ENCODE results near the gene DCBLD1.
A peak's percentile ranks its signal among the peaks of the same experiment; 100 is the strongest.
"Not testable (repeated sequence)": the region's sequence is repeated elsewhere in the genome, so short reads cannot be mapped to it uniquely, and the experiment has no call there.

The DCBLD1 gene

DNA sequence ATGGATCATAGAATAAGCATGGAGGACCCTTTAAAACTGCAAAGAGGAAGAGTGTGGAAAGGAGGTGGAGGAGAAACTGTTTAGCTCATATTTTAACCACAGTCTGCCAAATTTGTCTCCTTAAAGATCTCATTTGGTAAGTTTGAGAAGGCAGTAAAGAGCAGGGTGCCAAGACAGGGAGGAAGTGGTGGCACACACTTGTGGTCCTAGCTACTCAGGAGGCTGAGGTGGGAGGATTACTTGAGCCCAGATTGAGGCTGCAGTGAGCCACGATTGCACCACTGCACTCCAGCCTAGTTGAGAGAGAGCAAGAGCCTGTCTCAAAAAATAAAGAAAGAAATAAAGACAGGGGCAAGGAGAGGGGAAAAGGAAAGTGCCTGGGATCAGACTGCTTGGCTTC, 16.8 kb upstream of the DCBLD1 start:
- TF ChIP-seq ZNF776 (tag by site-specific recombination; IDR thresholded peaks at IDR 0.05; ENCODE audit: borderline replicate concordance) = no peak
- TF ChIP-seq ZSCAN23 (tag by site-specific recombination; IDR thresholded peaks at IDR 0.05) = no peak
- no peak for TF ChIP-seq ZFP37 (tag by site-specific recombination; IDR thresholded peaks at IDR 0.05)
- TF ChIP-seq ZNF202 (tag by site-specific recombination; IDR thresholded peaks at IDR 0.05; ENCODE audit: borderline replicate concordance) = no peak
- TF ChIP-seq ZNF530 (tag by site-specific recombination; IDR thresholded peaks at IDR 0.05; ENCODE audit: low read depth) = no peak
- TF ChIP-seq ZNF426 (tag by site-specific recombination; IDR thresholded peaks at IDR 0.05) = no peak
- CTCF ChIA-PET = interaction anchor here (0.7 to 0.8 kb wide), 2 partner anchors 14 to 15 kb away, joined by 3 read pairs; no protein-coding TSS in a partner anchor
- Histone ChIP-seq H3K9me3 (ENCODE audit: control insufficient read depth, insufficient read depth, low read depth, low read length) (no peaks in the 10 kb centered on the region), H3K36me3 (ENCODE audit: control insufficient read depth in 2 of 2, insufficient read depth in 1 of 2, low read length in 2 of 2) (no peaks in the 10 kb centered on the region), H3K4me3 (ENCODE audit: low read depth, low read length) (no peak overlapping the region), H3K27ac (ENCODE audit: extremely low read depth, low read depth, low read length) (no peak overlapping the region), H3K4me1 (ENCODE audit: control insufficient read depth, insufficient read depth, low read length) (no peaks in the 10 kb centered on the region)
- POLR2A ChIA-PET = no interaction called here

- TF ChIP-seq ZNF747 (tag by site-specific recombination; IDR thresholded peaks at IDR 0.05) (no peak), ZNF274 (IDR thresholded peaks at IDR 0.05; ENCODE audit: low read length) (no peak), ZNF274 (tag by site-specific recombination; IDR thresholded peaks at IDR 0.05; ENCODE audit: borderline replicate concordance) (no peak), ZNF548 (tag by site-specific recombination; IDR thresholded peaks at IDR 0.05) (no peak)
- TF ChIP-seq, protein P1, sequence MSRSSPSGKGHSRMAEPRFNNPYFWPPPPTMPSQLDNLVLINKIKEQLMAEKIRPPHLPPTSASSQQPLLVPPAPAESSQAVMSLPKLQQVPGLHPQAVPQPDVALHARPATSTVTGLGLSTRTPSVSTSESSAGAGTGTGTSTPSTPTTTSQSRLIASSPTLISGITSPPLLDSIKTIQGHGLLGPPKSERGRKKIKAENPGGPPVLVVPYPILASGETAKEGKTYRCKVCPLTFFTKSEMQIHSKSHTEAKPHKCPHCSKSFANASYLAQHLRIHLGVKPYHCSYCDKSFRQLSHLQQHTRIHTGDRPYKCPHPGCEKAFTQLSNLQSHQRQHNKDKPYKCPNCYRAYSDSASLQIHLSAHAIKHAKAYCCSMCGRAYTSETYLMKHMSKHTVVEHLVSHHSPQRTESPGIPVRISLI (tag by site-specific recombination; IDR thresholded peaks at IDR 0.05) = no peak
- TF ChIP-seq, protein P2, sequence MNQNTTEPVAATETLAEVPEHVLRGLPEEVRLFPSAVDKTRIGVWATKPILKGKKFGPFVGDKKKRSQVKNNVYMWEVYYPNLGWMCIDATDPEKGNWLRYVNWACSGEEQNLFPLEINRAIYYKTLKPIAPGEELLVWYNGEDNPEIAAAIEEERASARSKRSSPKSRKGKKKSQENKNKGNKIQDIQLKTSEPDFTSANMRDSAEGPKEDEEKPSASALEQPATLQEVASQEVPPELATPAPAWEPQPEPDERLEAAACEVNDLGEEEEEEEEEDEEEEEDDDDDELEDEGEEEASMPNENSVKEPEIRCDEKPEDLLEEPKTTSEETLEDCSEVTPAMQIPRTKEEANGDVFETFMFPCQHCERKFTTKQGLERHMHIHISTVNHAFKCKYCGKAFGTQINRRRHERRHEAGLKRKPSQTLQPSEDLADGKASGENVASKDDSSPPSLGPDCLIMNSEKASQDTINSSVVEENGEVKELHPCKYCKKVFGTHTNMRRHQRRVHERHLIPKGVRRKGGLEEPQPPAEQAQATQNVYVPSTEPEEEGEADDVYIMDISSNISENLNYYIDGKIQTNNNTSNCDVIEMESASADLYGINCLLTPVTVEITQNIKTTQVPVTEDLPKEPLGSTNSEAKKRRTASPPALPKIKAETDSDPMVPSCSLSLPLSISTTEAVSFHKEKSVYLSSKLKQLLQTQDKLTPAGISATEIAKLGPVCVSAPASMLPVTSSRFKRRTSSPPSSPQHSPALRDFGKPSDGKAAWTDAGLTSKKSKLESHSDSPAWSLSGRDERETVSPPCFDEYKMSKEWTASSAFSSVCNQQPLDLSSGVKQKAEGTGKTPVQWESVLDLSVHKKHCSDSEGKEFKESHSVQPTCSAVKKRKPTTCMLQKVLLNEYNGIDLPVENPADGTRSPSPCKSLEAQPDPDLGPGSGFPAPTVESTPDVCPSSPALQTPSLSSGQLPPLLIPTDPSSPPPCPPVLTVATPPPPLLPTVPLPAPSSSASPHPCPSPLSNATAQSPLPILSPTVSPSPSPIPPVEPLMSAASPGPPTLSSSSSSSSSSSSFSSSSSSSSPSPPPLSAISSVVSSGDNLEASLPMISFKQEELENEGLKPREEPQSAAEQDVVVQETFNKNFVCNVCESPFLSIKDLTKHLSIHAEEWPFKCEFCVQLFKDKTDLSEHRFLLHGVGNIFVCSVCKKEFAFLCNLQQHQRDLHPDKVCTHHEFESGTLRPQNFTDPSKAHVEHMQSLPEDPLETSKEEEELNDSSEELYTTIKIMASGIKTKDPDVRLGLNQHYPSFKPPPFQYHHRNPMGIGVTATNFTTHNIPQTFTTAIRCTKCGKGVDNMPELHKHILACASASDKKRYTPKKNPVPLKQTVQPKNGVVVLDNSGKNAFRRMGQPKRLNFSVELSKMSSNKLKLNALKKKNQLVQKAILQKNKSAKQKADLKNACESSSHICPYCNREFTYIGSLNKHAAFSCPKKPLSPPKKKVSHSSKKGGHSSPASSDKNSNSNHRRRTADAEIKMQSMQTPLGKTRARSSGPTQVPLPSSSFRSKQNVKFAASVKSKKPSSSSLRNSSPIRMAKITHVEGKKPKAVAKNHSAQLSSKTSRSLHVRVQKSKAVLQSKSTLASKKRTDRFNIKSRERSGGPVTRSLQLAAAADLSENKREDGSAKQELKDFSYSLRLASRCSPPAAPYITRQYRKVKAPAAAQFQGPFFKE (tag by site-specific recombination; IDR thresholded peaks at IDR 0.05; ENCODE audit: borderline replicate concordance) = no peak
- TF ChIP-seq, protein P3, sequence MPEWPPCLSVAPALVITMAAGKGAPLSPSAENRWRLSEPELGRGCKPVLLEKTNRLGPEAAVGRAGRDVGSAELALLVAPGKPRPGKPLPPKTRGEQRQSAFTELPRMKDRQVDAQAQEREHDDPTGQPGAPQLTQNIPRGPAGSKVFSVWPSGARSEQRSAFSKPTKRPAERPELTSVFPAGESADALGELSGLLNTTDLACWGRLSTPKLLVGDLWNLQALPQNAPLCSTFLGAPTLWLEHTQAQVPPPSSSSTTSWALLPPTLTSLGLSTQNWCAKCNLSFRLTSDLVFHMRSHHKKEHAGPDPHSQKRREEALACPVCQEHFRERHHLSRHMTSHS (tag by site-specific recombination; IDR thresholded peaks at IDR 0.05) = no peak
- CTCF ChIA-PET = interaction anchor here (0.8 to 1.8 kb wide), 2 partner anchors 10 to 18 kb away, joined by 4 to 5 read pairs; no protein-coding TSS in a partner anchor
- no peaks in the 10 kb centered on the region for H3K4me1 ChIP-seq (ENCODE audit: control insufficient read depth, insufficient read depth, low read length)
- POLR2A ChIA-PET = no interaction called here
- no peak overlapping the region for H3K4me3 ChIP-seq (ENCODE audit: low read depth, low read length)
- no peaks in the 10 kb centered on the region for H3K36me3 ChIP-seq (ENCODE audit: control insufficient read depth in 2 of 2, insufficient read depth in 1 of 2, low read length in 2 of 2)
- no peaks in the 10 kb centered on the region for H3K9me3 ChIP-seq (ENCODE audit: control insufficient read depth, insufficient read depth, low read depth, low read length)
- no peak overlapping the region for H3K27ac ChIP-seq (ENCODE audit: extremely low read depth, low read depth, low read length)
Observed at GRCh38 chr6:117467876-117468275, 14.6 kb upstream of the DCBLD1 start.

GRCh38 chr6:117468527-117468926, 13.9 kb upstream of the DCBLD1 start:
- TF ChIP-seq ZNF146 (tag by site-specific recombination; IDR thresholded peaks at IDR 0.05) = peak; percentile 57
- CTCF ChIA-PET = interaction anchor here (0.9 kb wide), 2 partner anchors 20 to 88 kb away, joined by 3 to 4 read pairs; no protein-coding TSS in a partner anchor
- POLR2A ChIA-PET; H3K36me3 ChIP-seq (ENCODE audit: control insufficient read depth in 2 of 2, insufficient read depth in 1 of 2, low read length in 2 of 2); H3K9me3 ChIP-seq (ENCODE audit: control insufficient read depth, insufficient read depth, low read depth, low read length); H3K4me3 ChIP-seq (ENCODE audit: low read depth, low read length); H3K4me1 ChIP-seq (ENCODE audit: control insufficient read depth, insufficient read depth, low read length); H3K27ac ChIP-seq (ENCODE audit: extremely low read depth, low read depth, low read length): not testable (repeated sequence)
